ENCODE results near the gene ACTR3C. TPM values are rescaled to one million over a fixed set of nuclear protein-coding genes. Genes with fewer than 3 reads are reported as not detected.
"Not testable (repeated sequence)": the region's sequence is repeated elsewhere in the genome, so short reads cannot be mapped to it uniquely, and the experiment has no call there.

The ACTR3C gene
- total RNA-seq, 1 experiment from 2014 or later: 2.2 TPM

GRCh38 chr7:150295027-150295426 lies 28.3 kb downstream of the ACTR3C start:
- not testable (repeated sequence) for H3K9me3 Mint-ChIP-seq; H3K9ac ChIP-seq (ENCODE audit: extremely low read depth, insufficient read length, low read length); H4K8ac ChIP-seq (replicated peaks; ENCODE audit: insufficient read length, low read depth, low read length); H3K27ac ChIP-seq (ENCODE audit: insufficient read length, low read depth, low read length); H3K18ac ChIP-seq (ENCODE audit: insufficient read length, low read depth, low read length); H3T11ph ChIP-seq (ENCODE audit: low read length); H3K9me3 ChIP-seq (ENCODE audit: control insufficient read depth, low read depth, low read length); H4K20me1 ChIP-seq (ENCODE audit: control insufficient read depth, insufficient read depth, insufficient read length); H3K23me2 ChIP-seq (ENCODE audit: insufficient read length, low read depth, low read length, poor library complexity, severe bottlenecking); H3K23ac ChIP-seq (ENCODE audit: insufficient read length, low read depth, low read length); H4K91ac ChIP-seq (ENCODE audit: insufficient read length, low read depth, low read length); H2BK5ac ChIP-seq (ENCODE audit: insufficient read length, low read length); H3K36me3 Mint-ChIP-seq (ENCODE audit: insufficient read depth in 1 of 3, low read depth in 3 of 3); H3K4me1 ChIP-seq (ENCODE audit: insufficient read depth, low read length); H3K4ac ChIP-seq (ENCODE audit: low read depth, low read length); H3K27me3 ChIP-seq (ENCODE audit: insufficient read depth, low read length); H3K4me2 ChIP-seq (ENCODE audit: insufficient read depth, insufficient read length, low read length); H2AFZ ChIP-seq (ENCODE audit: low read length); H2BK120ac ChIP-seq (ENCODE audit: low read depth, low read length, poor library complexity, severe bottlenecking); H3K4me3 Mint-ChIP-seq; H3K27ac Mint-ChIP-seq; H3K4me1 Mint-ChIP-seq; H3K27me3 Mint-ChIP-seq (ENCODE audit: low read depth); H2BK12ac ChIP-seq (ENCODE audit: insufficient read length, low read depth, low read length); H3K79me2 ChIP-seq (ENCODE audit: insufficient read depth, low read length); H4K5ac ChIP-seq (ENCODE audit: insufficient read length, low read depth, low read length); H3K56ac ChIP-seq (ENCODE audit: insufficient read length, low read depth, low read length); H3K79me1 ChIP-seq (ENCODE audit: insufficient read depth, low read depth, low read length, poor library complexity, severe bottlenecking); H2BK15ac ChIP-seq (ENCODE audit: low read depth, low read length); H2AK5ac ChIP-seq (ENCODE audit: insufficient read length, low read length); DNase-seq; H2BK20ac ChIP-seq (ENCODE audit: low read depth, low read length, poor library complexity, severe bottlenecking); H3K14ac ChIP-seq (ENCODE audit: insufficient read depth, low read length)
- WGBS (ENCODE audit: extremely low coverage, insufficient read length, low lambda C conversion rate): no CpG with 5 or more reads among the region's 8 CpGs

GRCh38 chr7:150290317-150290716 lies 33.0 kb downstream of the ACTR3C start:
- H3K9me3 ChIP-seq (ENCODE audit: control insufficient read depth, low read depth, low read length): not testable (repeated sequence)

More at GRCh38 chr7:150290317-150290716, 33.0 kb downstream of the ACTR3C start:
- H4K8ac ChIP-seq (replicated peaks; ENCODE audit: insufficient read length, low read depth, low read length); H2BK12ac ChIP-seq (ENCODE audit: insufficient read length, low read depth, low read length); DNase-seq; H2AK5ac ChIP-seq (ENCODE audit: insufficient read length, low read length); H2BK5ac ChIP-seq (ENCODE audit: insufficient read length, low read length); H3K9me3 Mint-ChIP-seq; H3K4ac ChIP-seq (ENCODE audit: low read depth, low read length); H2BK20ac ChIP-seq (ENCODE audit: low read depth, low read length, poor library complexity, severe bottlenecking); H2AFZ ChIP-seq (ENCODE audit: low read length); H3K36me3 Mint-ChIP-seq (ENCODE audit: insufficient read depth in 1 of 3, low read depth in 3 of 3); H2BK120ac ChIP-seq (ENCODE audit: low read depth, low read length, poor library complexity, severe bottlenecking); H3K4me1 ChIP-seq (ENCODE audit: insufficient read depth, low read length); H2BK15ac ChIP-seq (ENCODE audit: low read depth, low read length); H3K9ac ChIP-seq (ENCODE audit: extremely low read depth, insufficient read length, low read length); H3K18ac ChIP-seq (ENCODE audit: insufficient read length, low read depth, low read length); H3K79me1 ChIP-seq (ENCODE audit: insufficient read depth, low read depth, low read length, poor library complexity, severe bottlenecking); H3K23ac ChIP-seq (ENCODE audit: insufficient read length, low read depth, low read length); H4K91ac ChIP-seq (ENCODE audit: insufficient read length, low read depth, low read length); H3K14ac ChIP-seq (ENCODE audit: insufficient read depth, low read length); H3K27ac Mint-ChIP-seq; H4K20me1 ChIP-seq (ENCODE audit: control insufficient read depth, insufficient read depth, insufficient read length); H3K23me2 ChIP-seq (ENCODE audit: insufficient read length, low read depth, low read length, poor library complexity, severe bottlenecking); H3K79me2 ChIP-seq (ENCODE audit: insufficient read depth, low read length); H3K4me2 ChIP-seq (ENCODE audit: insufficient read depth, insufficient read length, low read length); H3K27ac ChIP-seq (ENCODE audit: insufficient read length, low read depth, low read length); H3K4me3 Mint-ChIP-seq; H3T11ph ChIP-seq (ENCODE audit: low read length); H3K56ac ChIP-seq (ENCODE audit: insufficient read length, low read depth, low read length); H4K5ac ChIP-seq (ENCODE audit: insufficient read length, low read depth, low read length); H3K27me3 ChIP-seq (ENCODE audit: insufficient read depth, low read length): not testable (repeated sequence)
- peaks cover 15% of the 10 kb centered on the region for H3K27me3 Mint-ChIP-seq (ENCODE audit: low read depth)
- H3K4me1 Mint-ChIP-seq: peaks cover 8 to 16% of the 10 kb centered on the region in 2 experiments
- WGBS (ENCODE audit: extremely low coverage, insufficient read length, low lambda C conversion rate): no CpG with 5 or more reads among the region's 6 CpGs

Data from H9 (cell line).